SJSA1 (cell line): ENCODE measurements around the gene CALML5. TPM values are rescaled to one million over a fixed set of nuclear protein-coding genes. Genes with fewer than 3 reads are reported as not detected.

Source experiments
- DNase-seq, 2 experiments: peaks; one replicate each; pipeline ENCODE4 v3.0.0-alpha.2; 2015 to 2020; ENCODE audit warnings: low spot score in 2 of 2, low read depth in 1 of 2
- H3K27ac ChIP-seq: fragments of 250-450 bp; sonication (Bioruptor Pico); 2 replicates; pipeline ENCODE4 v1.5.1; 2020; ENCODE audit warnings: mild to moderate bottlenecking, moderate library complexity
- H3K27me3 ChIP-seq: fragments of 250-450 bp; sonication (Bioruptor Pico); replicated peaks from 2 replicates; pipeline ENCODE4 v1.5.1; 2020; ENCODE audit warnings: mild to moderate bottlenecking, moderate library complexity
- H3K36me3 ChIP-seq: fragments of 250-450 bp; sonication (Bioruptor Pico); 2 replicates; pipeline ENCODE4 v1.5.1; 2020; ENCODE audit warnings: mild to moderate bottlenecking
- H3K4me1 ChIP-seq: fragments of 250-450 bp; sonication (Bioruptor Pico); replicated peaks from 2 replicates; pipeline ENCODE4 v1.6.1; 2021; ENCODE audit warnings: mild to moderate bottlenecking
- H3K4me3 ChIP-seq: fragments of 250-450 bp; sonication (Bioruptor Pico); 2 replicates; pipeline ENCODE4 v1.5.1; 2020; ENCODE audit warnings: mild to moderate bottlenecking
- H3K9me3 ChIP-seq: fragments of 250-450 bp; sonication (Bioruptor Pico); replicated peaks from 2 replicates; pipeline ENCODE4 v1.5.1; 2020; ENCODE audit warnings: mild to moderate bottlenecking
- total RNA-seq: library from RNA; depleted of rRNA; stranded (reverse); fragments of >200 nt; shearing (Covaris generic); gene quantifications from 2 replicates; pipeline ENCODE4 v1.2.3, GENCODE V29; 2014

Gene CALML5
- total RNA-seq, 1 experiment from 2014 or later, result not detected

GRCh38 chr10:5515948-5516761, 16.8 kb upstream of the CALML5 start:
- Histone ChIP-seq H3K4me1 (no peaks in the 10 kb centered on the region), H3K9me3 (no peaks in the 10 kb centered on the region), H3K27me3 (no peaks in the 10 kb centered on the region)

GRCh38 chr10:5514226-5514850, 15.0 kb upstream of the CALML5 start:
- Histone ChIP-seq H3K36me3 (no peaks in the 10 kb centered on the region), H3K27ac (no peak overlapping the region), H3K4me3 (no peak overlapping the region), H3K4me1 (no peaks in the 10 kb centered on the region), H3K27me3 (no peaks in the 10 kb centered on the region), H3K9me3 (no peaks in the 10 kb centered on the region)
- no peak for DNase-seq

More at GRCh38 chr10:5515948-5516761, 16.8 kb upstream of the CALML5 start:
- Histone ChIP-seq H3K27ac (no peak overlapping the region), H3K4me3 (no peak overlapping the region), H3K36me3 (no peaks in the 10 kb centered on the region)
- no peak for DNase-seq

GRCh38 chr10:5512881-5513612, 13.7 kb upstream of the CALML5 start:
- no peak for DNase-seq
- no peaks in the 10 kb centered on the region for H3K36me3 ChIP-seq
- H3K9me3 ChIP-seq, result no peaks in the 10 kb centered on the region
- no peak overlapping the region for H3K27ac ChIP-seq
- H3K4me1 ChIP-seq, result no peaks in the 10 kb centered on the region
- no peak overlapping the region for H3K4me3 ChIP-seq
- H3K27me3 ChIP-seq, result no peaks in the 10 kb centered on the region

GRCh38 chr10:5512331-5512730, 13.0 kb upstream of the CALML5 start:
- H3K4me3 ChIP-seq, result no peak overlapping the region
- H3K27me3 ChIP-seq, result no peaks in the 10 kb centered on the region
- no peaks in the 10 kb centered on the region for H3K9me3 ChIP-seq
- H3K36me3 ChIP-seq, result no peaks in the 10 kb centered on the region
- H3K27ac ChIP-seq, result no peak overlapping the region
- no peaks in the 10 kb centered on the region for H3K4me1 ChIP-seq
- no peak for DNase-seq

GRCh38 chr10:5511885-5512280, 12.5 kb upstream of the CALML5 start:
- no peak overlapping the region for H3K4me3 ChIP-seq
- H3K4me1 ChIP-seq, result no peaks in the 10 kb centered on the region
- no peaks in the 10 kb centered on the region for H3K36me3 ChIP-seq
- H3K27ac ChIP-seq, result no peak overlapping the region
- no peaks in the 10 kb centered on the region for H3K9me3 ChIP-seq
- no peak for DNase-seq
- no peaks in the 10 kb centered on the region for H3K27me3 ChIP-seq

- H3K36me3 ChIP-seq, result no peaks in the 10 kb centered on the region
- no peak overlapping the region for H3K4me3 ChIP-seq
- no peaks in the 10 kb centered on the region for H3K4me1 ChIP-seq
- no peaks in the 10 kb centered on the region for H3K9me3 ChIP-seq
- no peaks in the 10 kb centered on the region for H3K27me3 ChIP-seq
- no peak overlapping the region for H3K27ac ChIP-seq
- DNase-seq, result no peak
These were observed 12.0 kb upstream of the CALML5 start for GRCh38 chr10:5511231-5511884.

- DNase-seq, result no peak
- Histone ChIP-seq H3K4me3 (no peak overlapping the region), H3K9me3 (no peaks in the 10 kb centered on the region), H3K4me1 (no peaks in the 10 kb centered on the region), H3K36me3 (no peaks in the 10 kb centered on the region), H3K27ac (no peak overlapping the region), H3K27me3 (no peaks in the 10 kb centered on the region)
These were observed 11.1 kb upstream of the CALML5 start for GRCh38 chr10:5510281-5511072.

- DNase-seq, result no peak
- Histone ChIP-seq H3K9me3 (no peaks in the 10 kb centered on the region), H3K27me3 (no peaks in the 10 kb centered on the region), H3K4me3 (no peak overlapping the region), H3K27ac (no peak overlapping the region), H3K4me1 (no peaks in the 10 kb centered on the region), H3K36me3 (no peaks in the 10 kb centered on the region)
These were observed 10.3 kb upstream of the CALML5 start for GRCh38 chr10:5509691-5510090.

GRCh38 chr10:5509236-5509635, 9.9 kb upstream of the CALML5 start:
- Histone ChIP-seq H3K36me3 (no peaks in the 10 kb centered on the region), H3K4me1 (no peaks in the 10 kb centered on the region), H3K4me3 (no peak overlapping the region), H3K9me3 (no peaks in the 10 kb centered on the region), H3K27ac (no peak overlapping the region), H3K27me3 (no peaks in the 10 kb centered on the region)
- DNase-seq, result no peak

- Histone ChIP-seq H3K4me3 (no peak overlapping the region), H3K27me3 (no peaks in the 10 kb centered on the region), H3K36me3 (no peaks in the 10 kb centered on the region), H3K9me3 (no peaks in the 10 kb centered on the region), H3K27ac (no peak overlapping the region), H3K4me1 (no peaks in the 10 kb centered on the region)
- DNase-seq, result no peak
These were observed 9.4 kb upstream of the CALML5 start for GRCh38 chr10:5508786-5509185.

GRCh38 chr10:5508161-5508604, 8.8 kb upstream of the CALML5 start:
- Histone ChIP-seq H3K4me1 (no peaks in the 10 kb centered on the region), H3K9me3 (no peaks in the 10 kb centered on the region), H3K27ac (no peak overlapping the region), H3K4me3 (no peak overlapping the region), H3K27me3 (no peaks in the 10 kb centered on the region), H3K36me3 (no peaks in the 10 kb centered on the region)
- DNase-seq, result no peak

- Histone ChIP-seq H3K4me3 (no peak overlapping the region), H3K4me1 (no peaks in the 10 kb centered on the region), H3K36me3 (no peaks in the 10 kb centered on the region), H3K27ac (no peak overlapping the region), H3K9me3 (no peaks in the 10 kb centered on the region), H3K27me3 (0 out of 2 replicates have a peak, but pooled peaks cover 1% of the 10 kb centered on the region)
- DNase-seq, result no peak
These were observed 8.3 kb upstream of the CALML5 start for GRCh38 chr10:5507649-5508131.
